Stimulated activated CD4-positive, alpha-beta T cell treated with anti-CD3 and anti-CD28 coated beads, Interleukin-1b, Interleukin-23, amount 100 ng/mL, for 48 hours (primary cell): ENCODE data around the gene THPO.

Experiments
- DNase-seq: peaks from one replicate; pipeline ENCODE4 v3.0.0-alpha.2; 2020

The THPO gene

DNA sequence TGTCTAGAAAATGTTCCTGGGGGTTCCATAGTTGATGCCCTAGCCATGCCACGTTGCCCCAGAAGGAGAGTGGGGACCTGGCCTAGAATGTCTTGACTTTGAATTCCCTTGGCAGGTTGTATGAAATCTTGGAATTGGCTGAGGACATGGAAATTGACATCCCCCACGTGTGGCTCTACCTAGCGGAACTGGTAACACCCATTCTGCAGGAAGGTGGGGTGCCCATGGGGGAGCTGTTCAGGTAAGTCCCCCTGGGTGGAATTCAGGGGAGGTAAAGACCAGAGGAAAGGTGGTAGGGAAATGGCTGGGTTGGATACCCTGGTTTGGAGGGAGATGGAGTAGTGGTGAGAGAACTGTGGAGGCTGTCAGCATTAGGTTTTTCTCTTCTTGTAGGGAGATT lies 49.5 kb downstream of the THPO start:
- DNase-seq = no peak

DNA sequence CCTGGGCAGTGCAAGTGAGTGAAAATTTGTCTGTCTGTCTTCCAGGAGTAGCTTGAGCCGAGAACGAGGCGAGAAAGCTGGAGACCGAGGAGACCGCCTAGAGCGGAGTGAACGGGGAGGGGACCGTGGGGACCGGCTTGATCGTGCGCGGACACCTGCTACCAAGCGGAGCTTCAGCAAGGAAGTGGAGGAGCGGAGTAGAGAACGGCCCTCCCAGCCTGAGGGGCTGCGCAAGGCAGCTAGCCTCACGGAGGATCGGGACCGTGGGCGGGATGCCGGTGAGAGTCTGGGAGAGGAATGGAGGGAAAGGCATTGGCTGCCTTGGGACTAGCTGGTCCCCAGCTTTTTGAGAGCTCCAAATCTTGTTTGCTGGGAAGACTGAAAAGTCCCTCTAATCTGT lies 50.8 kb downstream of the THPO start:
- DNase-seq = no peak

DNA sequence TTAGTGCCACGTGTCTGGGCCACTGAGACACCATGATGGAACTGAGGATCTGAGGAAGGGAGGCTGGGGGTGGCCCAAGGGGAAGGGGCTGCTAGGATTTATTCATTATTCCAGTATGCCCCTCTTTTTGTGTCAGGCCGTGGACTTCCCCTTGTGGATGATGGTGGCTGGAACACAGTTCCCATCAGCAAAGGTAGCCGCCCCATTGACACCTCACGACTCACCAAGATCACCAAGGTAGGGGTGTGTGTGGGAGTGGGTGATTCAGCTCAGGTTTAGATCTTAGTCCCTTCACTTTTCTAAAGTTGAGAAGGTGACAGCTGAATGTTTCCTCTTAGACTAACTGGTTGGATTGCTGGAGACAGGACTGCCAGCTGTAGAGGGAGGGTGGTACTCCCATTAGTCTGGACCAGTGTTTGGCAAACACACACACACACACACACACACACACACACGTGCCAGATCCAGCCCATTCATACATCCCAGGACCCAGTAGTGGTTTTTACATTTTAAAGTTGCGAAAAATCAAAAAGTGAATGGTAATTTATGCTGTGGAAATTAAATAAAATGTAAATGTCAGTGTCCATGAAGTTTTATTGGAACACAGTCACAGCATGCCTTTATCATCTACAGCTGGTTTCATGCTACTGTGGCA lies 52.2 kb downstream of the THPO start:
- peak; percentile 63 for DNase-seq

DNA sequence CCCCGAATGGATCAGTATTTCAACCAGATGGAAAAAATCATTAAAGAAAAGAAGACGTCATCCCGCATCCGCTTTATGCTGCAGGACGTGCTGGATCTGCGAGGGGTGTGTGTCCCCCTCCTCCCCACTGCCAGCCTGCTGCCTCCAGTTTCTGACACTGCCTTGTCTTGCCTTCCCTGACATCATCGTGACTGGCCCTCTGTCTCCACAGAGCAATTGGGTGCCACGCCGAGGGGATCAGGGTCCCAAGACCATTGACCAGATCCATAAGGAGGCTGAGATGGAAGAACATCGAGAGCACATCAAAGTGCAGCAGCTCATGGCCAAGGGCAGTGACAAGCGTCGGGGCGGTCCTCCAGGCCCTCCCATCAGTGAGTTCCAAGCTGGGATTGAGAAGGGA lies 52.7 kb downstream of the THPO start:
- no peak for DNase-seq

DNA sequence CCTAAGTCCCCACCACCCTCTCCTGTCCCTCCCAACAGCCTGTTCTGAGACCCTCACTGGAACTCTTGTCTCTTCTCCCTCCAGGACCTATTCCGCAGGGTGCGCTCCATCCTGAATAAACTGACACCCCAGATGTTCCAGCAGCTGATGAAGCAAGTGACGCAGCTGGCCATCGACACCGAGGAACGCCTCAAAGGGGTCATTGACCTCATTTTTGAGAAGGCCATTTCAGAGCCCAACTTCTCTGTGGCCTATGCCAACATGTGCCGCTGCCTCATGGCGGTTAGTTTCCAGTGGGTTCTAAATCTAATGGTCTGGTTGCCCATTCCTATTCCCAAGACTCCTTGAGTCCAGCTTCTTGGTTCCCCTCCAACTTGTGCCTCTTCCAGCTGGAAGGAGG lies 54.3 kb downstream of the THPO start:
- DNase-seq = no peak

DNA sequence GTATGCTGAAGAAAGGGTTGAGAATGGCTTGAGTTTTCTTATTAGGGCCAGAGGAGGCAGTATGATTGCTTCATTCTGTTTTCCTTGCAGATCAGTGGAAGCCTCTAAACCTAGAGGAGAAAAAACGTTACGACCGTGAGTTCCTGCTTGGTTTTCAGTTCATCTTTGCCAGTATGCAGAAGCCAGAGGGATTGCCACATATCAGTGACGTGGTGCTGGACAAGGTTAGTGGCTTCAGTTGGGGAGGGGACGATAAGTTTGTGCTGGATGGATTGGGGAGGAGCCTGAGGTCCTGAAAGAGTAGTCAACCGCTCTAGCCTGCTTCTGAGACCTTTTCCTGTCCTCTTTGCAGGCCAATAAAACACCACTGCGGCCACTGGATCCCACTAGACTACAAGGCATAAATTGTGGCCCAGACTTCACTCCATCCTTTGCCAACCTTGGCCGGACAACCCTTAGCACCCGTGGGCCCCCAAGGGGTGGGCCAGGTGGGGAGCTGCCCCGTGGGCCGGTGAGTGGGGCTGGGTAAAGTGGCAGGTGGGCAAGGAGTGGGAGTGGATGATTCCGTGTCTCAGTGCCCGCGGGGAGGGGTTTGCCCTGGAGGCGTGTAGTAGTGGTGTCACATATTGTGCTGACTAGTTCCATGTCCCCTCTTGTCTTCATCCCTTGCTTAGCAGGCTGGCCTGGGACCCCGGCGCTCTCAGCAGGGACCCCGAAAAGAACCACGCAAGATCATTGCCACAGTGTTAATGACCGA lies 55.1 kb downstream of the THPO start:
- DNase-seq = no peak
